ENCODE data around the gene HRH1. TPM values are rescaled to one million over a fixed set of nuclear protein-coding genes. Genes with fewer than 3 reads are reported as not detected.

The HRH1 gene
- total RNA-seq, 2 experiments from 2014 or later = 0.15 to 0.16 TPM

GRCh38 chr3:11230832-11231231, 76.5 kb downstream of the HRH1 start:
- Mint-ChIP-seq H3K27me3 (peaks cover 54% of the 10 kb centered on the region), H3K9me3 (ENCODE audit: low read depth) (no peaks in the 10 kb centered on the region), H3K4me3 (no peak overlapping the region), H3K27ac (no peak overlapping the region), H3K4me1 (peaks cover 12% of the 10 kb centered on the region), H3K36me3 (no peaks in the 10 kb centered on the region)
- DNase-seq = no peak
- CTCF ChIA-PET = interaction anchor here (1.0 kb wide), 1 partner anchor 104 kb away, joined by 3 read pairs; no protein-coding TSS in a partner anchor
- no peak for ATAC-seq

- H3K4me1 Mint-ChIP-seq = peaks cover 27% of the 10 kb centered on the region
- peaks cover 10% of the 10 kb centered on the region for H3K36me3 Mint-ChIP-seq
- no peak overlapping the region for H3K4me3 Mint-ChIP-seq
- H3K9me3 Mint-ChIP-seq (ENCODE audit: low read depth) = peaks cover 8% of the 10 kb centered on the region
- H3K27ac Mint-ChIP-seq = no peak overlapping the region
- DNase-seq = no peak
- H3K27me3 Mint-ChIP-seq = peaks cover 43% of the 10 kb centered on the region
- ATAC-seq = no peak
- CTCF ChIA-PET = interaction anchor here (0.7 to 7.2 kb wide), 5 partner anchors 66 to 416 kb away, joined by 4 to 93 read pairs (median 6); no protein-coding TSS in a partner anchor
Observed at GRCh38 chr3:11235385-11235784, 81.1 kb downstream of the HRH1 start.

- H3K27me3 Mint-ChIP-seq = peaks cover 34% of the 10 kb centered on the region
- H3K4me3 Mint-ChIP-seq = no peak overlapping the region
- DNase-seq (peak; percentile 84), ATAC-seq (peak; percentile 50)
- CTCF ChIA-PET = interaction anchor here (0.6 to 7.2 kb wide), 14 partner anchors 9 to 421 kb away, joined by 3 to 93 read pairs (median 4); no protein-coding TSS in a partner anchor
- peaks cover 28% of the 10 kb centered on the region for H3K4me1 Mint-ChIP-seq
- peaks cover 14% of the 10 kb centered on the region for H3K36me3 Mint-ChIP-seq
- H3K9me3 Mint-ChIP-seq (ENCODE audit: low read depth) = peaks cover 12% of the 10 kb centered on the region
- no peak overlapping the region for H3K27ac Mint-ChIP-seq
Observed at GRCh38 chr3:11236588-11237461, 82.5 kb downstream of the HRH1 start.

- ATAC-seq (peak; percentile 69), DNase-seq (no peak)
- Mint-ChIP-seq H3K4me1 (peaks cover 28% of the 10 kb centered on the region), H3K27ac (no peak overlapping the region), H3K9me3 (ENCODE audit: low read depth) (peaks cover 12% of the 10 kb centered on the region), H3K4me3 (no peak overlapping the region), H3K36me3 (peaks cover 15% of the 10 kb centered on the region), H3K27me3 (peaks cover 23% of the 10 kb centered on the region)
- CTCF ChIA-PET = interaction anchor here (0.9 to 7.2 kb wide), 4 partner anchors 15 to 98 kb away, joined by 3 to 93 read pairs (median 4); no protein-coding TSS in a partner anchor
Observed at GRCh38 chr3:11238060-11238459, 83.8 kb downstream of the HRH1 start.

- Mint-ChIP-seq H3K27ac (peak overlapping the region; percentile 44), H3K4me1 (peaks cover 28% of the 10 kb centered on the region), H3K9me3 (ENCODE audit: low read depth) (peaks cover 12% of the 10 kb centered on the region), H3K36me3 (peaks cover 17% of the 10 kb centered on the region), H3K4me3 (no peak overlapping the region), H3K27me3 (peaks cover 19% of the 10 kb centered on the region)
- CTCF ChIA-PET = interaction anchor here (0.9 to 7.2 kb wide), 4 partner anchors 13 to 140 kb away, joined by 3 to 93 read pairs (median 3); no protein-coding TSS in a partner anchor
- ATAC-seq (peak; percentile 59), DNase-seq (no peak)
Observed at GRCh38 chr3:11238880-11239279, 84.6 kb downstream of the HRH1 start.

- peaks cover 11% of the 10 kb centered on the region for H3K27me3 Mint-ChIP-seq
- H3K36me3 Mint-ChIP-seq = peaks cover 17% of the 10 kb centered on the region
- CTCF ChIA-PET = interaction anchor here (0.9 to 1.7 kb wide), 3 partner anchors 13 to 139 kb away, joined by 3 to 9 read pairs (median 3); no protein-coding TSS in a partner anchor
- peaks cover 28% of the 10 kb centered on the region for H3K4me1 Mint-ChIP-seq
- DNase-seq (no peak), ATAC-seq (no peak)
- peaks cover 12% of the 10 kb centered on the region for H3K9me3 Mint-ChIP-seq (ENCODE audit: low read depth)
- H3K4me3 Mint-ChIP-seq = no peak overlapping the region
- H3K27ac Mint-ChIP-seq = no peak overlapping the region
Observed at GRCh38 chr3:11239796-11240195, 85.5 kb downstream of the HRH1 start.

- Mint-ChIP-seq H3K27ac (no peak overlapping the region), H3K36me3 (peaks cover 17% of the 10 kb centered on the region), H3K4me1 (peaks cover 28% of the 10 kb centered on the region), H3K4me3 (no peak overlapping the region), H3K27me3 (peaks cover 7% of the 10 kb centered on the region), H3K9me3 (ENCODE audit: low read depth) (peaks cover 12% of the 10 kb centered on the region)
- ATAC-seq (no peak), DNase-seq (no peak)
- CTCF ChIA-PET = interaction anchor here (1.7 kb wide), 1 partner anchor 94 kb away, joined by 9 read pairs; no protein-coding TSS in a partner anchor
Observed at GRCh38 chr3:11240496-11240895, 86.2 kb downstream of the HRH1 start.

- CTCF ChIA-PET = interaction anchor here (0.9 to 1.3 kb wide), 3 partner anchors 58 to 92 kb away, joined by 3 to 4 read pairs (median 3); no protein-coding TSS in a partner anchor
- H3K27ac Mint-ChIP-seq = no peak overlapping the region
- DNase-seq = no peak
- peaks cover 4% of the 10 kb centered on the region for H3K27me3 Mint-ChIP-seq
- ATAC-seq = no peak
- H3K36me3 Mint-ChIP-seq = peaks cover 7% of the 10 kb centered on the region
- peaks cover 7% of the 10 kb centered on the region for H3K9me3 Mint-ChIP-seq (ENCODE audit: low read depth)
- no peak overlapping the region for H3K4me3 Mint-ChIP-seq
- H3K4me1 Mint-ChIP-seq = peaks cover 6% of the 10 kb centered on the region
Observed at GRCh38 chr3:11244121-11244677, 89.9 kb downstream of the HRH1 start.

- Mint-ChIP-seq H3K4me1 (peaks cover 2% of the 10 kb centered on the region), H3K4me3 (no peak overlapping the region), H3K36me3 (peaks cover 7% of the 10 kb centered on the region), H3K9me3 (ENCODE audit: low read depth) (peaks cover 5% of the 10 kb centered on the region), H3K27me3 (peaks cover 4% of the 10 kb centered on the region), H3K27ac (no peak overlapping the region)
- no peak for ATAC-seq
- no peak for DNase-seq
- CTCF ChIA-PET = no interaction called here
Observed at GRCh38 chr3:11245276-11245675, 91.0 kb downstream of the HRH1 start.

- ATAC-seq (no peak), DNase-seq (no peak)
- Mint-ChIP-seq H3K4me3 (no peak overlapping the region), H3K36me3 (peaks cover 3% of the 10 kb centered on the region), H3K27ac (no peak overlapping the region), H3K27me3 (peaks cover 4% of the 10 kb centered on the region), H3K4me1 (peaks cover 2% of the 10 kb centered on the region), H3K9me3 (ENCODE audit: low read depth) (no peaks in the 10 kb centered on the region)
- CTCF ChIA-PET = no interaction called here
Observed at GRCh38 chr3:11245827-11246662, 91.8 kb downstream of the HRH1 start.

GRCh38 chr3:11246663-11246970, 92.3 kb downstream of the HRH1 start:
- ATAC-seq = no peak
- peaks cover 3% of the 10 kb centered on the region for H3K36me3 Mint-ChIP-seq

GRCh38 chr3:11247362-11247761, 93.1 kb downstream of the HRH1 start:
- ATAC-seq = no peak
- no peak overlapping the region for H3K4me3 Mint-ChIP-seq

More at GRCh38 chr3:11246663-11246970, 92.3 kb downstream of the HRH1 start:
- CTCF ChIA-PET = interaction anchor here (1.6 kb wide), 1 partner anchor 54 kb away, joined by 3 read pairs; no protein-coding TSS in a partner anchor
- Mint-ChIP-seq H3K4me3 (no peak overlapping the region), H3K4me1 (peaks cover 7% of the 10 kb centered on the region), H3K9me3 (ENCODE audit: low read depth) (no peaks in the 10 kb centered on the region), H3K27ac (no peak overlapping the region), H3K27me3 (peaks cover 4% of the 10 kb centered on the region)
- DNase-seq = no peak

More at GRCh38 chr3:11247362-11247761, 93.1 kb downstream of the HRH1 start:
- H3K27ac Mint-ChIP-seq = no peak overlapping the region
- no peak for DNase-seq
- CTCF ChIA-PET = interaction anchor here (1.6 kb wide), 1 partner anchor 53 kb away, joined by 3 read pairs; no protein-coding TSS in a partner anchor
- H3K27me3 Mint-ChIP-seq = peaks cover 4% of the 10 kb centered on the region
- peaks cover 13% of the 10 kb centered on the region for H3K4me1 Mint-ChIP-seq
- H3K9me3 Mint-ChIP-seq (ENCODE audit: low read depth) = no peaks in the 10 kb centered on the region
- H3K36me3 Mint-ChIP-seq = peaks cover 2% of the 10 kb centered on the region

Measured in activated CD8-positive, alpha-beta memory T cell treated with anti-CD3 and anti-CD28 coated beads, Interleukin-2, amount 10 ng/mL, durations not matched to agents 7 days and 5 days (primary cell).